Caco-2 (cell line): Measurements from ENCODE around the gene ANO10. TPM values are rescaled to one million over a fixed set of nuclear protein-coding genes. Genes with fewer than 3 reads are reported as not detected.

ENCODE experiments used
- BruUV-seq: library from RNA; stranded (reverse); fragments of 400-500 nt; replicated peaks from 2 replicates; lab custom pipeline; 2021; lab: Mats Ljungman, UMichigan
- CTCF ChIA-PET: fragments of 300-600 bp; sonication (Branson Sonifier 250); formaldehyde crosslinking; loops from one replicate; lab custom pipeline; 2022; ENCODE audit warnings: antibody characterized with exemption; lab: Charles Lee
- POLR2A ChIA-PET: fragments of 300-600 bp; sonication (Branson Sonifier 250); formaldehyde crosslinking; loops from one replicate; lab custom pipeline; 2022; ENCODE audit warnings: antibody characterized with exemption; lab: Charles Lee
- DNase-seq, 2 experiments: peaks; one replicate each; pipeline versions ENCODE4 v3.0.0 to v3.0.0-alpha.2; 2020 to 2022
- H3K27me3 ChIP-seq: replicated peaks from 2 replicates; pipeline ENCODE4 v1.6.0; 2011; ENCODE audit warnings: low read length; ENCODE audit not compliant: control insufficient read depth, insufficient read depth
- H3K36me3 ChIP-seq: 2 replicates; pipeline ENCODE4 v1.5.1; 2011; ENCODE audit warnings: low read length; ENCODE audit not compliant: control insufficient read depth, insufficient read depth
- H3K4me1 ChIP-seq: fragments of 250-450 bp; sonication (Bioruptor Pico); 2 replicates; pipeline ENCODE4 v1.5.1; 2020; ENCODE audit warnings: mild to moderate bottlenecking
- H3K4me3 ChIP-seq: 2 replicates; pipeline ENCODE4 v1.5.1; 2011; ENCODE audit warnings: low read depth, mild to moderate bottlenecking, control low read depth, low read length
- H3K9me3 ChIP-seq: fragments of 250-450 bp; sonication (Bioruptor Pico); 2 replicates; pipeline ENCODE4 v1.5.1; 2020; ENCODE audit warnings: mild to moderate bottlenecking, moderate library complexity
- H3K27ac Mint-ChIP-seq: one replicate; pipeline ENCODE4 v1.8.0; 2022; ENCODE audit warnings: mixed read lengths; ENCODE audit not compliant: unreplicated experiment
- H3K27me3 Mint-ChIP-seq: one replicate; pipeline ENCODE4 v1.8.0; 2022; ENCODE audit warnings: mixed read lengths; ENCODE audit not compliant: insufficient read depth, unreplicated experiment
- H3K36me3 Mint-ChIP-seq: one replicate; pipeline ENCODE4 v1.8.0; 2022; ENCODE audit warnings: mild to moderate bottlenecking, mixed read lengths; ENCODE audit not compliant: insufficient read depth, unreplicated experiment
- H3K4me1 Mint-ChIP-seq: one replicate; pipeline ENCODE4 v1.8.0; 2022; ENCODE audit warnings: low read depth, mixed read lengths; ENCODE audit not compliant: unreplicated experiment
- H3K4me3 Mint-ChIP-seq: one replicate; pipeline ENCODE4 v1.8.0; 2022; ENCODE audit warnings: mild to moderate bottlenecking, moderate library complexity, mixed read lengths; ENCODE audit not compliant: unreplicated experiment
- H3K9me3 Mint-ChIP-seq: one replicate; pipeline ENCODE4 v1.8.0; 2022; ENCODE audit warnings: mixed read lengths; ENCODE audit not compliant: unreplicated experiment
- intact Hi-C: fragments of 100-400 bp; cut with micrococcal nuclease; formaldehyde crosslinking; loops from one replicate; pipeline ENCODE4 v1.10.0; 2022; ENCODE audit not compliant: unreplicated experiment
- total RNA-seq: library from RNA; stranded (reverse); gene quantifications from 2 replicates; pipeline ENCODE4 v1.2.3, GENCODE V29; 2022
- TF ChIP-seq, protein P1 (sequence below), 2 experiments: fragments of 200-600 bp in 1 of 2; IDR thresholded peaks; 1 replicate in 1 of 2; 2 replicates in 1 of 2; pipeline versions ENCODE4 v1.5.1 to v1.8.0; 2011 to 2022; ENCODE audit warnings: antibody characterized with exemption in 1 of 2, control low read depth in 1 of 2, inconsistent platforms in 1 of 2, low read depth in 1 of 2, low read length in 1 of 2, mild to moderate bottlenecking in 1 of 2, moderate library complexity in 1 of 2; ENCODE audit not compliant: insufficient read depth in 1 of 2, severe bottlenecking in 1 of 2, unreplicated experiment in 1 of 2

Gene ANO10
- total RNA-seq, 1 experiment from 2014 or later, result 24.1 TPM

DNA sequence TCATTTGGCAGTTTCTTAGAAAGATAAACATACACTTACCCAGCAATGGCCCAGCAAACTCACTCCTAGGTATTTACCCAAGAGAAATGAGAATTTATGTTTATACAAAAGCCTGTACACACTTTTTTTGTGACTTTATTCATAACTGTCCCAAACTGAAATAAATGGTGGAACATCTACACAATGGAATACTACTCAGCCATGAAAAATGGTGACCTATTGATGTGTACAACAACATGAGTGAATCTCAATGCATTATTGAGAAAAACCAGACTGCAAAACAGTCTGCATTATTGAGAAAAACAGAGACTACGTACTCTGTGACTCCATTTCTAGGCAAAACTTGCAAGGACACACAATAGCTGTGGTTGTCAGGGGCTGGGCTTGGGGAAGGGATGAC, 298.3 kb downstream of the ANO10 start:
- POLR2A ChIA-PET, result no interaction called here
- Histone ChIP-seq H3K4me1 (peaks cover 5% of the 10 kb centered on the region; the same call in 1 of the 2 replicates), H3K36me3 (no peaks in the 10 kb centered on the region), H3K4me3 (no peak overlapping the region), H3K27me3 (no peaks in the 10 kb centered on the region), H3K9me3 (no peaks in the 10 kb centered on the region)
- no peak overlapping the region for H3K4me3 Mint-ChIP-seq
- DNase-seq, result no peak
- TF ChIP-seq, protein P1, sequence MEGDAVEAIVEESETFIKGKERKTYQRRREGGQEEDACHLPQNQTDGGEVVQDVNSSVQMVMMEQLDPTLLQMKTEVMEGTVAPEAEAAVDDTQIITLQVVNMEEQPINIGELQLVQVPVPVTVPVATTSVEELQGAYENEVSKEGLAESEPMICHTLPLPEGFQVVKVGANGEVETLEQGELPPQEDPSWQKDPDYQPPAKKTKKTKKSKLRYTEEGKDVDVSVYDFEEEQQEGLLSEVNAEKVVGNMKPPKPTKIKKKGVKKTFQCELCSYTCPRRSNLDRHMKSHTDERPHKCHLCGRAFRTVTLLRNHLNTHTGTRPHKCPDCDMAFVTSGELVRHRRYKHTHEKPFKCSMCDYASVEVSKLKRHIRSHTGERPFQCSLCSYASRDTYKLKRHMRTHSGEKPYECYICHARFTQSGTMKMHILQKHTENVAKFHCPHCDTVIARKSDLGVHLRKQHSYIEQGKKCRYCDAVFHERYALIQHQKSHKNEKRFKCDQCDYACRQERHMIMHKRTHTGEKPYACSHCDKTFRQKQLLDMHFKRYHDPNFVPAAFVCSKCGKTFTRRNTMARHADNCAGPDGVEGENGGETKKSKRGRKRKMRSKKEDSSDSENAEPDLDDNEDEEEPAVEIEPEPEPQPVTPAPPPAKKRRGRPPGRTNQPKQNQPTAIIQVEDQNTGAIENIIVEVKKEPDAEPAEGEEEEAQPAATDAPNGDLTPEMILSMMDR (IDR thresholded peaks at IDR 0.05; ENCODE audit: insufficient read depth in 1 of 2, low read depth in 1 of 2, low read length in 1 of 2, severe bottlenecking in 1 of 2, unreplicated experiment in 1 of 2), result no peak
- no peaks in the 10 kb centered on the region for H3K9me3 Mint-ChIP-seq
- no peak overlapping the region for H3K27ac Mint-ChIP-seq
- H3K27me3 Mint-ChIP-seq, result no peaks in the 10 kb centered on the region
- H3K36me3 Mint-ChIP-seq, result peaks cover 16% of the 10 kb centered on the region
- peaks cover 18% of the 10 kb centered on the region for H3K4me1 Mint-ChIP-seq
- intact Hi-C loops, result no loop called here
- CTCF ChIA-PET, result no interaction called here
- BruUV-seq, result no TSS peak

DNA sequence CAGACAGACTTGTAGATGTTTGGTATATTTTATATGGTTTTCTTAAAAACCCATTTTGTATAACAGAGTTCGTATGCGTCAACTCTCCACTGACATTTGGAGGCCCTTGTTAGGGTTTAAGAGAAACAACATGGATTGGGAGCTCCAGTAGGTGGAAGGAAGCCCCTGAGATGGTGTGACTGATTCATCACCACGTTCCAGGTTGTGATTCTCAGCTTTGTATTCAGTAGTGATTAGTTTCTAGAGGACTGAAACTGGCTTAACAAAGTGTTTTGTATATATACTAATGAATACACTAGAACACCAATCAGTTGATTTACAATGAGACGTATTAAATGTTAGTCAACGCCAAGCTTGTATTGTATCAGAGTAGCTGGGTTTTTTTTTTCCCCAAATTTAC, 301.5 kb downstream of the ANO10 start:
- Histone ChIP-seq H3K27me3 (no peaks in the 10 kb centered on the region), H3K36me3 (no peaks in the 10 kb centered on the region), H3K4me3 (no peak overlapping the region), H3K9me3 (no peaks in the 10 kb centered on the region), H3K4me1 (no peaks in the 10 kb centered on the region)
- Mint-ChIP-seq H3K4me3 (no peak overlapping the region), H3K27ac (no peak overlapping the region), H3K36me3 (peaks cover 31% of the 10 kb centered on the region), H3K4me1 (peaks cover 13% of the 10 kb centered on the region), H3K27me3 (no peaks in the 10 kb centered on the region), H3K9me3 (no peaks in the 10 kb centered on the region)
- TF ChIP-seq, protein P1 (IDR thresholded peaks at IDR 0.05; ENCODE audit: insufficient read depth in 1 of 2, low read depth in 1 of 2, low read length in 1 of 2, severe bottlenecking in 1 of 2, unreplicated experiment in 1 of 2), result no peak
- CTCF ChIA-PET, result no interaction called here
- POLR2A ChIA-PET, result no interaction called here
- no TSS peak for BruUV-seq
- intact Hi-C loops, result no loop called here
- DNase-seq, result no peak

DNA sequence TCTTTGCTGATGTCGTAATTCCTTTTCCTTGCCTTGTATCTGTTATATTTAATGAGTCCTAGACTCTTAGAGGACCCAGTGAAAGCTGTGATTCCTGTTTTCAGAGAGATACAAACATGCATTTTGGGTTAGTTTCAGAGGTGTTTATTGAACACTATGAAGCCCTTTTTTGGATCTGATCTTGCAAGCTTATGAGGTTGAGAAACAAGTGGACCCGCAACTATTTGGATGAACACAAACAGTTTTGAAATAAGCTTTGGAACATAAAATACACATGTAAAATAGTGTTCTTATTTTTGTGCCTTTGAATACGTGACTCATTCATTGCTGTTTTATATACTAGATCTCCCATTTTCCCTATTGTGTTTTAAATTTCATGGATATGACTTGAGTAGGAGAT, 302.0 kb downstream of the ANO10 start:
- Mint-ChIP-seq H3K27me3 (no peaks in the 10 kb centered on the region), H3K9me3 (no peaks in the 10 kb centered on the region), H3K36me3 (peaks cover 31% of the 10 kb centered on the region), H3K4me3 (no peak overlapping the region), H3K27ac (no peak overlapping the region), H3K4me1 (peaks cover 13% of the 10 kb centered on the region)
- Histone ChIP-seq H3K4me1 (no peaks in the 10 kb centered on the region), H3K9me3 (no peaks in the 10 kb centered on the region), H3K27me3 (no peaks in the 10 kb centered on the region), H3K4me3 (no peak overlapping the region), H3K36me3 (no peaks in the 10 kb centered on the region)
- ChIA-PET POLR2A (no interaction called here), CTCF (no interaction called here)
- TF ChIP-seq, protein P1 (IDR thresholded peaks at IDR 0.05; ENCODE audit: insufficient read depth in 1 of 2, low read depth in 1 of 2, low read length in 1 of 2, severe bottlenecking in 1 of 2, unreplicated experiment in 1 of 2), result no peak
- intact Hi-C loops, result no loop called here
- no peak for DNase-seq
- no TSS peak for BruUV-seq
